AG08395 (cell line): ENCODE results near the gene ZNF207.
"Not testable (repeated sequence)": the region's sequence is repeated elsewhere in the genome, so short reads cannot be mapped to it uniquely, and the experiment has no call there.

Source experiments
- DNase-seq: peaks from one replicate; pipeline ENCODE4 v3.0.0; 2012; ENCODE audit warnings: mixed read lengths, low spot score

ZNF207 gene

DNA sequence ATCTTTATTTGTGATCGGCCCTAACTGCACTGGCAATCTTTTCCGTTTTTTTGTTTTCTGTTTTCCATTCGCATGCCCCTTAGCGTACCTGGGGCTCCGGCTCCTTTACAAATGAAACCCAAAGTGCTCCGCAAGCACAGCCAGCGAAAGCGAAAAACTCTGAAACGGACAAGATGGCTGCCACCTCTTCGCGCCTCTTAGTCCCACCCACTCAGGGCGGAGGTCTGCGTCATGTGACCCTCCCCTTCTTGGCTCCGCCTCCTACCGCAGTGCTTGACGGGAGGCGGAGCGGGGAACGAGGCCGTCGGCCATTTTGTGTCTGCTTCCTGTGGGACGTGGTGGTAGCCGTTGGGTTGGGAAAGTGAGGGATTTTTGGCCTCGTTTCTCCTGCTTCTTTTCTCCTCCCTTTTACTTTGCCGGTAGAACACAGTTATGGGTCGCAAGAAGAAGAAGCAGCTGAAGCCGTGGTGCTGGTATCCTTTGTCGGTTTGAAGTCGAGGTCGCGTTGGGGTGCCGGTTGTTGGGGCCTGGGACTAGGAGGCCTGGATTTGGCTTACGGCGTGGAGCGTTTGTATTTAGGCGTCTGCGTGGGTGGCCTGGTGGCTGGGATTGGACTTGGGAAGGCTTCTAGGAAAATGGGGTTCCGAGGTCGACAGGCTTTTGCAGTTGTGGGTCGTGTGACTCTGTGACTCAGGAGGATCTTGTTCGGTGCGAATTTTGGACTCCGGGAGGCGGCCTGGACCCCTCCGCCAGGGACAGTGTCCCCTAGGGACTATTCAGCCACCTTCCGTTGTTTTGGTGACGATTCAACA is at the start of gene ZNF207:
Gene ZNF207, plus strand, starts transcription at position 304 of the 812 bp plus-strand sequence. Its CDS starts 129 bp downstream, at position 433.
- peak; percentile 97 for DNase-seq

DNA sequence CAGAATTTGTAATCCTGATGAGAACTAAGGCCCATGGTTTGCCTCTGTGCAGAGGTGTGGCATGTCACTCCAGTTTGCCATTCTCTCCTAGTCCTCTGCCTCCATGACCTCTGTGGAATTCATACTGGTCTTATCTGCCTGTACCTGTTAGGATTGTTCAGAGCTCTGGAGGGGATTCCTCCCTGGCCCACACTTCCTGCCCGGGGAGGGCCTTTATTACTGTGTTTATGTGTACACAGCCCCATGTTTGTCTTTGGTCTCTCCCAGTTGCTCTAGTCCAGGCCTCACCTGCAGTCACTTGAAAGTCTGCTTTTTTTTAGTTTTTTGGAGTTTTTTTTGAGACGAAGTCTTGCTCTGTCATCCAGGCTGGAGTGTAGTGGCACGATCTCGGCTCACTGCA is 47.9 kb upstream of the ZNF207 start:
- no peak for DNase-seq

DNA sequence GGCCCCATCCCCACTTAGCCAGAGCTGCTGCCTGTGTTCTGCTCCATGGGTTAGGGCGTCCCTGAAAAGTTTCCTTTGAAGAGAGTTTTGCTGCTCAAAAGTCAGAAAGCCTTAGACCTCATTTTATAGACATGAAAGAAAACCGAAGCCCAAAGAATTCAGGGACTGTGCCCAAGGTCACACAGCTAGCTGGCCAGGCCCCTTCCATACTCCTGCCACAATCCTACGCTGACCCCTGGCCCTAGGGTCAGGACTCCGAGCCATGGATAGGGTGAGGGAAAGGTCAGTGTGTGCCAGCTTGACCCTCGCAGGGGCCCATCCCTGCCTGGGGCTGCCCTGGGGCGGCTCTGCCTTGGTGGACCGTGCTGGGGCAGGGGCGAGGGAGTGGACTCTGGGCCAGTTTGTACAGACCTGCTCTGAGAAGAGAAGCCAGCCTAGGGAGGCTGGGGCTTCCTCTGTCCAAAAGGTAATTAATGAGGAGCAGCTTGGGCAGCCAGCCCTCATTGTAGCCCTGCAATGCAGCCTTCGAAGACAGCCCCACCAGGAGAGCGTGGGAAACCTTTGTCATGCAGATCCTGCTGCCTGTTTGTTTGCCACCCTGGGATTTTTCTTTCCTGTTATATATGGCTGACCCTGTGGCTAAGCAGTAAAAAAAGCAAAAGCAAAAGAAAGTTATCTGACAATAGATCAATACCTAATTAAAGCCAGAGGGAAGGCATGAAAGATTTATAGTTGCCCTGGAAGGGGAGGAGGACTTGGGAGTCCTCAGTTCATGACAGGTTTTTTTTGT is 46.9 kb upstream of the ZNF207 start:
- no peak for DNase-seq

DNA sequence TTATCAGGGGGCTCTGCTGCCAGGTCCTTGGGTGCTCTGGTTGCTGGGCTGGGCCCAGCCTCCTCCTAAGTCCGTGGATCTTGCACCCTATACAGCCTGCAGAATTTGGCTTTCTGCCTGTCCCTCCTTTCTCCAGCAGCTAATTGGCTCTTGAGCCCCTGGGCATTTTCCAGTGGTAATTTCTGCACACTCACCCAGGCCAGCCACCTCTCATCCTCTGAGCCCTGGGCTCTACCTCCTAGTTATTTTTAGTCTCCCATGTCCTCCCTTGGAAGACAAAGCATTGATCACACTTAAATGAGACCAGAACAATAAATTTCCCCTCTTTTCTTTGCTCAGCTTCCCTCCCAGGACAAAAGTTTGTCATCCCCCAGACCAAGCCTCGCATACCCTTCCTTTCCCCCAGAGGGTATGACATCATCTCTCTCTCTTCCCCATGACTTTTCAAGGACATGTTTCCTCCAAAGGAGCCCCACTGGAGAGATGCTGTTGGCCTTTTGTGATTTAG is 46.1 kb upstream of the ZNF207 start:
- no peak for DNase-seq

DNA sequence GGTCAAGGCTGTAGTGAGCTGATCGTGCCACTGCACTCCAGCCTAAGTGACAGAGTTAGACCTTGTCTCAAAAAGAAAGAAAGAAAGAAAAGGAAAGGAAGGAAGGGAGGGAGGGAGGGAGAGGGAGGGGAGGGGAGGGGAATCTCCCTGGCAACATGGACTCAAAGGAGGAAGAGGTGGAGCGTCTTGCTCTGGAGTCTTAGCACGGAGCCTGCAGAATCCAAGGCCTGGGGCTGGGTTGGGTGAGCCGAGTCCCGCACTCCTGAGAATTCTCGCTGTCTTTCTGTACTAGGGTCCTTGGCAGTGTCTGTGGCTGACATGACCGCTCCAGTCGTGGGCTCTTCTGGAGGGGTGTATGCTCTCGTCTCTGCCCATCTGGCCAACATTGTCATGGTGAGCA is 44.9 kb upstream of the ZNF207 start:
- DNase-seq, result no peak

DNA sequence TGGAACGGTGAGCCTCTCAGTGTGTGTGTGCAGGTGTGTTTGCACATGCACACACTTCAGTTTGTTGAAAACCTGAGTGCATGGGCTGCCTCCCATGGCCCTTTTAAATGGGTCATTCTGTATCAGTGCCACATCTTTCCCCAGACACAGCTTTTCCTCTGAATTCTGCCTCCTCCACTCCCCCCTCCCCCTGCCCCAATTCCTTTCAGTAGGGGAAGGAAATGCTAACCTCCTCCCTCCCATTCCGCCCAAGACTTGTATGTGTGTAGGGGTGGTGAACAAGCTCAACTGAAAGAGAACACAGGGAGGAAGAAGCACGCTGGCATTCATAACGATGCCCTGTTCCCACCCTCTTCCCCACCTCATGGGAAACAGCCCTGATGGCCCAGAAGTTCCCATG is 42.3 kb upstream of the ZNF207 start:
- no peak for DNase-seq

DNA sequence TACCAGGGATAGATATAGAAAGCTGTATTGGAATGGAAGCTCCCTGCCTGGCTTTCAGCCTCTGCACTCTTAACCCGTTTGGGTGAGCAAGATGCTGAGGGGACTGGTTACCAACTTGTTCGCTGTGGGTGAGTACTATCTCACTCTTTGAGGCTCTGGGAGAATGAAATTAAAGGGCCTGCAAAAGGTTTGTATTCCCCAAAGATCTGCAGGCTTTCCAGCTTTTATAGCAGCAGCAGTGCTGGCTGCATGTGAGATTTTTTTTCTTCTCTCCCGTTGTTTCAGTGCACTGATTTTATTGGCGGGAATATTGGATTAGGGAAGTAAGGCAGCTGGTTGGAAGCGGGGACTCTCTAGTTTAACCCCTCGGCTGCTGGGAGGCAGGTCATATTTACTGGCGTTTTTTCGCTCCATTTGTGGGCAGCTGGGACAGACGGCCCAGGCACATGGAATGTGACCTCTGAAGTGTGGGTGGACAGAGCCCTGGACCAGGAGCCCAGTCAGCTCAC is 38.9 kb upstream of the ZNF207 start:
- no peak for DNase-seq

DNA sequence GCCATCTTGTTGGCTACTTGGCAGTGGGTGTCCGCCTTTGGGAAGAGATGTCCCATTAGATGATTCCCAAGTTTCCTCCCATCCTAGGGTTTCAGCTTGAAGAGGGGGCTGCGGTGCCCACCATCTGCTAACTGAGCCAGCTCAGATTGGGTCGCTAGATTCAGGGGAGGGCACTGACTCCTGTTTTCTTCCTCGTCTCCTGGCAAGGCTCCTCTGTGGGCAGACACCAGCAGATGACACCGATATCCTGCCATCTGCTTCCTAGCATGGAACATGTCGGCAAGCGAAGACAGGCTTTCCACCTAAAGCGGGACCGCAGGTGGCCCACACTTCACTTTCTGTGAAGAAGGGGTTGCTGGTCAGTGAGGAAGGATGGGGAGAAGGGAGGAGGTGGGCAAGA is 35.3 kb upstream of the ZNF207 start:
- no peak for DNase-seq

DNA sequence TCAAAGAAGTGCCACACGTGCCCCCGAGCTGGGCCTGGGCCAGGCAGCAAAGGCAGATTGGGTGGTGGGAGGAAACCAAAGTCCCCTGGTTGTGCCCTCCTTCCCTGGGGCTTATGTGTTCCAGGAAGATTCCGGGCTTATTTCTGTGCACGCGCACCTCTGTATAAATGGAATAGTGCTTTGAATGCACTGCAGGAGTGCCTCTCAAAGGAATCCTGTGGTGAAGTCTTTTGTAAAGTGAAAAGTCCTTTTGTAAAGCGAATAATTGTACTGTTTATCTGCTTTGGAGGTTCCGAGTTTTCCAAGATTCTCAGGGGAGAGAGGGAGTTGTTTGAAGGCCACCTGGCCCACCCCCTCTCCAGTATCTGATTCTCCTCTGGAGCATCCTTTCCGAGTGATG is 34.8 kb upstream of the ZNF207 start:
- DNase-seq, result no peak

DNA sequence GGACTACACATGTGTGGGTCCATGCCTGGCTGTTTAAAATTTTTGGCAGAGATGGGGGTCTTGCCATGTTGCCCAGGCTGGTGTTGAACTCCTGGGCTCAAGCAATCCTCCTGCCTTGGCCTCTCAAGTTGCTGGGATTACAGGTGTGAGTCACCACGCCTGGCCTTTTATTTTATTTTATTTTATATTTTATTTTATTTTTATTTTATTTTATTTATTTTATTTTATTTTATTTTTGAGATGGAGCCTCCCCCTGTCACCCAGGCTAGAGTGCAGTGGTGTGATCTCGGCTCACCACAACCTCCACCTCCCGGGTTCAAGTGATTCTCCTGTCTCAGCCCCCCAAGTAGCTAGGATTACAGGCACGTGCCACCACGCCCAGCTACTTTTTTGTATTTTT is 33.3 kb upstream of the ZNF207 start:
- DNase-seq, result not testable (repeated sequence)

DNA sequence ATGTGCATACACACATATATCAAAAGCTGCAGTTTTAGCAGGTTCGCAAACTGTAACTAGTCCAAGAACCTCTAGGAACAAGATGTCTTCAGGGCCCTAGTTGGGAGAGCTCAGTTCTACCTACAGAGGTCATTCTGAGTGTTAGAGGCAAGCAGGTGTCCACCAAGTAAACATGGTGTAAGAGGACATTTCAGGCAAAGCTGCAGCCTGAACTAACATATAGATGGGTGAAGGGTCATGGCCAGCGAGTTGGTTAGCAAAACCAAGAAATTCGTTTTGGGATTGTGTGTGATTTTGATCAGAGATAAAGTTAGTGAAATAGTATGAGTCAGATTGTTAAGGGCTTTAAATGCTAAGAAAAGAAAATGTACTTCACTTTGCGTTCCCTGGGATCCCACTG is 32.6 kb upstream of the ZNF207 start:
- no peak for DNase-seq

DNA sequence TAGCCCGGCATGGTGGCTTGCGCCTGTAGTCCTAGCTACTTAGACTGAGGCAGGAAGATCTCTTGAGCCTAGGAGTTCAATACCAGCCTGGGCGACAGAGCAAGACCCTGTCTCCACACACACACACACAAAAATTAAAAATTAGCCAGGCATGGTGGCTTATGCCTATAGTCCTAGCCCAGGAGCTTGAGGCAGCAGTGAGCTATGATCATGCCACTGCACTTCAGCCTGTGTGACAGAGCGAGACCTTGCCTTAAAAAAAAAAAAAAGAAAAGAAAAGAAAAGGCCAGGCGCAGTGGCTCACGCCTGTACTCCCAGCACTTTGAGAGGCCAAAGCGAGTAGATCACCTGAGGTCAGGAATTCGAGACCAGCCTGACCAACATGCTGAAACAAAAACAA is 31.9 kb upstream of the ZNF207 start:
- DNase-seq, result no peak

DNA sequence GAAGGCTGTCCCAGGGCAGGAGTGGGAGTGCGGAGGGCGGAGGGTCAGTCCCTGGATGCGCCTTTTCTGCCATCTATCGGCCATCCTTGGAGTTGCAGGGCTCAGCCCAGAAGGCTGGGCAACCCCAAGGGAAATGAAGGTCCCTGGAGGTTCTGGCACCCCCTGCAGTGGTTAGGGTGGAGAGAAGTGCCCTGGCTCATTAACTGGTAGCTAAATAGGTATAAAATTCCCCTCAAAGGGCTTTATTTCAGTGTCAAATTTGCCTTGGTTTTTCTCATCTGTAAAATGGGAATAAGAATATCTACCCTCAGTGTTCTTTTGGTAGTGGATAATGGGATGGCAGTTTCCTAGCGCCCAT is 30.4 kb upstream of the ZNF207 start:
- peak; percentile 87 for DNase-seq

DNA sequence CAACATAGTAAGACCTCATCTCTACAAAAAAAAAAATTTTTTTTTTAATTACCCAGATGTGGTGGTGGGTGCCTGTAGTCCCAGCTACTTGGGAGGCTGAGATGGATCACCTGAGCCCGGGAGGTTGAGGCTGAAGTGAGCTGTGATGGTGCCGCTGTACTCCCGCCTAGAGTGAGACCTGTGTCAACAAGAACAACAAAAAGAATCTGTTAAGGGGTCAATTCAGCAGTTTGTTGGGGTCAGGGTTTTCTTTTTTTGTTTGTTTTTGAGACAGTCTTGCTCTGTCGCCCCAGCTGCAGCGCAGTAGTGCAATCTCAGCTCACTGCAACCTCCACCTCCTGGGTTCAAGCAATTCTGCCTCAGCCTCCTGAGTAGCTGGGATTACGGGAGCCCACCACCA is 29.9 kb upstream of the ZNF207 start:
- not testable (repeated sequence) for DNase-seq

DNA sequence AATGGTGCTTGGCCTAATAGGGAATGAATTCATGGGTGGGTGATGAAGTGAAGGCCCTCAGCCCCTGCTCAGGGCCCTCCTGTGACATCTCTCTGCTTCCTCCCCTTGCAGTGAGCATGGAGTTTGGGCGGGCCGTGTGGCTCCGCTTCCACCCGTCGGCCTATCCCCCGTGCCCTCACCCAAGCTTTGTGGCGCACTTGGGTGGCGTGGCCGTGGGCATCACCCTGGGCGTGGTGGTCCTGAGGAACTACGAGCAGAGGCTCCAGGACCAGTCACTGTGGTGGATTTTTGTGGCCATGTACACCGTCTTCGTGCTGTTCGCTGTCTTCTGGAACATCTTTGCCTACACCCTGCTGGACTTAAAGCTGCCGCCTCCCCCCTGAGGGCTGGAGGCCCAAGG is 29.1 kb upstream of the ZNF207 start:
- DNase-seq, result no peak

DNA sequence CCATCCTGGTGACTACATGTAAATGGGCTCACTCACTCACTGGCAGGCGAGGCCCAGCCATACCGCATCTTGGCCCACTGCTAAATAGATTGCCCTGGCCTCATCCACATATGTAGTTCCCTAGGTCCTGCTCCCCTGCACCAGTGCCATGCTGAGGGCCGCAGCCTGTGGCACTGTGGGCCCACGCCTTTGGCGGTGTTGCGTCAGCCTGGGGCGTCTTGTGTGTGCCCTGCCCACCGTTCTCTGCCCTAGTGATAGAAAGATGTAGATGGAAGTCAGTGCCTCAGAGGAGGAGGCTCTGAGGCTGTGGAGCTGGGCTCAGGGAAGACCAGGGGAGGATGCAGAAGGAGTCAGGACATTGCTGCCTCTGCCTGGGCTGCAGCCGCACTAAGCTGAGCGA is 26.9 kb upstream of the ZNF207 start:
- DNase-seq, result no peak

DNA sequence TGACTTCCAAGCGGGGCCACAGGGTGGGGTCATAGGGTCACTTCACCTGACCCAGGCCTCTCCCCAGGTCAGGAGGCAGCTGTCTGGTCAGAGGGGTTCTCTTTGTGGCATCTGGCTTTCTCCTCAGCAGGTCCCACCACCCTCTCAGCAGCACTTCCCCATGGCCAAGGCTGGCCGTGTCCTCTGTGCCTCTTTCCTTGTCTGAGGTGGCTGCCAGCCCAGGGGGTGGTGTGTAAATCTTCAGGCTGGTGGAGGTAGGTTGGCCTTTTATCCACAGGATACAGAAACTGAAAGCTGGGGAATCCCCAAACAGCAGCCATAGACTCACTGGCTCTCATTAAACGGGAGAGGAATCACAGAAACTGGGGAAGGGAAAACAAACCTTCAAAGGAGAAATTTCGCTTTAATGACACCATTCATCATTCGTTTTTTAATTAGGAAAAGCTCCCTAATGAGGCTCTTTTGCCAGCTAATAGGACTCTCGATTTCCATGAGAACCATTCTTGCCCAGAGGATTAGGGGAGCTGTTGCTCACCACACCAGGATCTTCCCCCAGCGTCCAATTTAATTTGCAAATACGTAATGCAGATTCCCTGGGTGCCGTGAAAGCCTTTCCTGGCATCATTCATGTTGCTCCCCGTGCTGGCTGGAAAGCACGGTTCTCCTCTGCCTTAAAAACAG is 26.0 kb upstream of the ZNF207 start:
- DNase-seq, result peak; percentile 60

DNA sequence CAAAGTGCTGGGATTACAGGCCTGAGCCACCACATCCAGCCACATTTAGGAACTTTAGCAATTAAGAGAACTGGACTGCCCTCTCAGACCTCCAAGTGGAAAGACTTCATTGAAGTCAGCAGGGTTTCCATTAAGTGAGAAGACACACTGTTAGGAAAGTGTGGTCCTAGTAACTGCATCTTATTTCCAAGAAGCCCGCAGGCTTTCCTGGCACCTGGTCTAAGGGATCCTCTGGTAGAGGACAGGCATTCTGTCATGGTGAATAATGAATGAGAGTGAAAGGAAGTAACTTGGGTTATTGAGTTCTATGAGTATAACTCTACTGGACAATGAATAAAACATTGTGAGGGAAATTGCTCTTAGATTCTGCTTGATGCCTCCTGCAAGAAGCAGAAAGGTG is 22.0 kb upstream of the ZNF207 start:
- no peak for DNase-seq

DNA sequence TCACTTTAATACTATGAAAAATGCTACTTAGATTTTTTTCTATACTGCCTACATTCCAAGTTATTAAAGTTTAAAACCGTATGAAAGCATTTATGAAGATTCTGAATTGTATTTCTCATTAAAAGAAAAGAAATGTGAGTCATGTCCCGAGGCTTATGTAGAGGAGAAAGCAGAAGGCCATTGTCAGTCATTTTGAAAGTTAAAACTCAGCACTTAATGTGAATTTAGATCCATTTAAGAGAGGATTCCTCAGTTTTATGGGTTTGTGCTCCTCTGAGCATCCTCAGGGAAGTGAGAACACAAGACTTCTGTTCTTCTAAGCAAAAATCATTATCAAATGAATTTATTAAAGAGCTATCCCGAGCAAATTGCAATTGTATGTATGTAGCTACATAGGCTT is 19.8 kb upstream of the ZNF207 start:
- no peak for DNase-seq

DNA sequence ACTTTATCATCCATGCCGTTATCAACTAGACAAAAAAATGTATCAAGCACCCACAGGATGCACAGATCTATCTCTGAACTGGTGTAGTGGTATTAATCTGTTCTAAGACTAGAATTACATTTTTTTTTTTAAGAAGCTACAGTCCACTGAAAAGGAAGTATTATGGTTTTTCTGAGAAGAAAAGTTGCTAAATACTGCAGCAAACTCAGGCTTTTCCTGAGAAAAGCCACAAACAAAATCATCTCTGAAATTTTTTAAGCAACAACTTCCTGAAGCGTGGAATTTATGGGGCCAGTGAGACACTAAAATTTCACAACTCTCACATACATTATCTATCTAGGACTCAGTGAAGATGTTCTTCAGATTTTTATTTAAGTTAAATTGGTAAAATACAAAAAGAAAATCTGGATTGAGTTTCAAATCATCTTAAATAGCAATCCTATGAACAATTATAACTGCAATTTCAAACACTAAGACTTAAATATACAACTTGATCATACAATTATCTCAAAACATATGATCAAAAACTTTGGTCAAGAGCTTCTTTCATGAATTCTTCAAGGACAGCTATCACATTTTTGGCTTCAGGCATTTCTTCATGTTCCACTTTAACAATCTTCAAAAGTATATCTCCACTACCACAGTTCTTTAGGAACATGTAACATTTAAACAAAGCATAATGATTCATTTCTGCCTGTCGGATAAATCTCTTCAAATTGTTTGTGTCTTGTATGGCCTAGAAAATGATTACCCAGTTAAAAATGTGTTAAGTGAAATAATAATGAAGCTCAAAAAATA is 18.5 kb upstream of the ZNF207 start:
- no peak for DNase-seq

DNA sequence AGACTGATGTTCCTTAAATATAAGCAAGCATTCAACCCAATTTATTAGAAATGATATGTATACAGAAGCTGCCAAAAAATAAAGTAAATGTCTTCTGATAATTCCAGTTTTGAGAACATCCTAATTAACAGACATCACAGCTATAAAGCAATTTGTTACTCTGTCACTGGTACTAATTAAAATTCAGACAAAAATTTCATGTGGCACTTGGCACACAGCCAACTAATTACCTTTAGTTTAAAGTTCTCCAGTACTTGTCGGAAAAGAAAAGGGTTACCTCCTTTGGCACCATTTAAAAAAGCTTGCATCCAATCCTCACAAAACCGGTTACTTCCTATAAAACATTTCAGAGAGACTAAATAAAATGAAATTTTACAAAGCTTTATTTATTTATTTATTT is 16.8 kb upstream of the ZNF207 start:
- no peak for DNase-seq

DNA sequence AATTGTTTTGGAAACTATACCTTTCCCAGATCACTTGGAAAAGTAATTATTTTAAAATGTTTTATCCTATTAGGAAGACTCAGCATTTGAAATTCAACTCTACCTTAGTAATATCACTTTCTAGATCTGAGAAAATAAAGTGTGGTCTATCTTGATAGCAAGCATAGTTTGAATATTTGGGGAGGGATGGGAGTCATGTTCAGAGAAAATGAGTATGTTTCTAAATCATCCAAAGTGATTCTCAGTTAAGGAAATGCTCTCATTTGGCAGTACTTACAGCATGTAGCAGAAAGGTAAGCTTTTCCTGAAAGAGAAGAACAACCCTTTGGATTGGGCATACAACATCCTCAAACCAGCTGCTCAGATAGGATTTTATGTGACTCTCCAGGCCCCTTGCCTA is 14.9 kb upstream of the ZNF207 start:
- no peak for DNase-seq
